A204.1 (cell line): ENCODE measurements around the gene FNDC3B.

Source experiments
- FAIRE-seq: peaks from 2 replicates; lab custom pipeline; 2012; peaks lifted over from hg19 to GRCh38; lab: Jason Lieb, UNC

The FNDC3B gene

GRCh38 chr3:172137287-172138192 is 98.2 kb downstream of the FNDC3B start:
- peak; percentile 6 for FAIRE-seq

GRCh38 chr3:172138193-172138537 is 98.8 kb downstream of the FNDC3B start:
- FAIRE-seq = peak; percentile 54

GRCh38 chr3:172138792-172139507 is 99.6 kb downstream of the FNDC3B start:
- no peak for FAIRE-seq

GRCh38 chr3:172139528-172140276 is 100.3 kb downstream of the FNDC3B start:
- peak; percentile 19 for FAIRE-seq

GRCh38 chr3:172140499-172141391 is 101.4 kb downstream of the FNDC3B start:
- peak; percentile 96 for FAIRE-seq

- peak; percentile 94 for FAIRE-seq
Observed at GRCh38 chr3:172142051-172142863, 102.9 kb downstream of the FNDC3B start.

GRCh38 chr3:172142864-172143451 is 103.6 kb downstream of the FNDC3B start:
- no peak for FAIRE-seq

GRCh38 chr3:172143739-172144497 is 104.5 kb downstream of the FNDC3B start:
- no peak for FAIRE-seq

GRCh38 chr3:172144601-172145000 is 105.2 kb downstream of the FNDC3B start:
- peak; percentile 40 for FAIRE-seq

GRCh38 chr3:172145031-172145686 is 105.8 kb downstream of the FNDC3B start:
- FAIRE-seq = no peak

- no peak for FAIRE-seq
Observed at GRCh38 chr3:172146349-172146748, 107.0 kb downstream of the FNDC3B start.

- no peak for FAIRE-seq
Observed at GRCh38 chr3:172147113-172147818, 107.9 kb downstream of the FNDC3B start.

GRCh38 chr3:172148241-172148640 is 108.9 kb downstream of the FNDC3B start:
- peak; percentile 84 for FAIRE-seq

- FAIRE-seq = peak; percentile 74
Observed at GRCh38 chr3:172148702-172149565, 109.6 kb downstream of the FNDC3B start.

- no peak for FAIRE-seq
Observed at GRCh38 chr3:172150268-172150667, 110.9 kb downstream of the FNDC3B start.

GRCh38 chr3:172150913-172151650 is 111.7 kb downstream of the FNDC3B start:
- FAIRE-seq = no peak
